HS-27A (cell line): ENCODE data around the gene MED13L.
A peak's percentile ranks its signal among the peaks of the same experiment; 100 is the strongest.
"Not testable (repeated sequence)": the region's sequence is repeated elsewhere in the genome, so short reads cannot be mapped to it uniquely, and the experiment has no call there.

Experiments used
- DNase-seq: peaks from one replicate; pipeline ENCODE4 v3.0.0-alpha.2; 2012; ENCODE audit warnings: low read depth, missing footprints

MED13L gene

DNA sequence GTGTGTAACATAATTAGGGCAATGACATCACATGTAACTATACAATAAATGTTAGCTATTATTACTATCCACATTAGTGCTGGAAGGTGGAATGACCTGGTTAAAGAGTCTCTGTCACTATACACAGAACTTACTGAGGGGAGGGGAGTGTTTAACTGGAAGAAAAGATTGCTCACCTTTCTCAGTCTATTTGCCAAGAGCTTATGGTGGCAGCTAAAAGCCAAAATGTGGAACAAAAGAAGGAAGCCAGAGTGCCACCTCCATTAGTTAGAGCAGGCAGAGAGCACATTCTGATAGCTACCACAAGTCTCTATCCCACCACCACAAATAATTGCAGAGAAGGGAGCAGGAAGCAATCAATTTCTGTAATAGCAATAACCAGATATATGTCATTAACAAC is 124.4 kb downstream of the MED13L start:
- DNase-seq: no peak

DNA sequence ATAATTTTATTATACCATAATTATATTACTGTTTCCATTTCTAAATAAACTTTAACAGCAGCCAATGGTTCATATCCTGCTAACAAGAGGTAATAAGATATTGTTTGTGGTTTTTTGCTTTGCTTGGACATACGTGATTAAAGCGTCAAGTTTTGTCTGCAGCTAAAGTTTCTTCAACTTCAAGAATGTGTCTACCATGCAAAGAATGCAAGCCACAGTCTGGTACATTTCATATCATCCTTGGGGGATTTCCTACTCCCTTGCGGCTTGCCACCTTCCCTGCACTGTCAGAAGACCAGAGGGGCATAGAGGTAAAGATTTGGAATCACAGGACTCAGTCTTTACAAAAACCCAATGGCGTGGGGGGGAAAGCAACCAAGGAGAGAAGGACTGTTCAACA is 125.2 kb downstream of the MED13L start:
- DNase-seq: peak; percentile 57

- DNase-seq: no peak
These were observed 127.0 kb downstream of the MED13L start for GRCh38 chr12:116150452-116150851.

DNA sequence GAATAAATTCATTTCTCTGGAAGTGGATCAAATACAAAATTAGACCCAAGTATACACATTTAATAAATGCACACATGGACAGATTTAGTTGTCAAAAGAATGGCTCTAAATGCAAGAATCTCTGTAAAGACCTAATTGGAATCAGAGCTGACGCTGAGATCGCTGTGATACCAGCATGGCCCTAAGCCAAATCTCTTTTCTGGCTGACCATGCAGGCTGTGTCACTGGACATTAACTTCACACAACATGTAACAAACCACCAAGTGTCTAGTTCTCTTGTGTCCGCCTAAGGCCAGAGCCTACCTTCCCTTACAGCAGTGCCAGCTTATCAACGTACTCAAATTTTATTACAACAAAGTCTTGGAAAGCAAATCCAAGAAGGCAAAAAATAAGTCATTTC is 127.5 kb downstream of the MED13L start:
- DNase-seq: no peak

DNA sequence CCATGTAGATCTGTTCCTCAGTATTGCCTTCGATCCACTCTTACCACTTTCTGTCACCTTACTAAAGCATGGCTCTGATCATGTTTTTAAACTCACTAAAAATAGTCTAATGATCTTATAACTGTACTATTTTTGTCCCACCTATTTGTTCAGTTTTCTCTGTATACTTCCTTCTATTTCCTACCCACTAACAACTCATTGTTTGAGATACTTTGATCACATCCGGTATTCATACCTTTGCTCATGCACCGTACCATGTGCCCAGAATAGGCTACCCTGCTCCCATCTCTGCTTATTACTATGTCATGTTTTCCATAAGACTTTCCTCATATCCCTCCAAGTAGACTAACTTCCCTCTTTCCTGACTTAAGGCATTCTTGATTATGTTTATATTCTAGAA is 128.6 kb downstream of the MED13L start:
- no peak for DNase-seq

- DNase-seq: no peak
These were observed 131.1 kb downstream of the MED13L start for GRCh38 chr12:116146386-116146785.

- DNase-seq: no peak
These were observed 132.0 kb downstream of the MED13L start for GRCh38 chr12:116145451-116145850.

DNA sequence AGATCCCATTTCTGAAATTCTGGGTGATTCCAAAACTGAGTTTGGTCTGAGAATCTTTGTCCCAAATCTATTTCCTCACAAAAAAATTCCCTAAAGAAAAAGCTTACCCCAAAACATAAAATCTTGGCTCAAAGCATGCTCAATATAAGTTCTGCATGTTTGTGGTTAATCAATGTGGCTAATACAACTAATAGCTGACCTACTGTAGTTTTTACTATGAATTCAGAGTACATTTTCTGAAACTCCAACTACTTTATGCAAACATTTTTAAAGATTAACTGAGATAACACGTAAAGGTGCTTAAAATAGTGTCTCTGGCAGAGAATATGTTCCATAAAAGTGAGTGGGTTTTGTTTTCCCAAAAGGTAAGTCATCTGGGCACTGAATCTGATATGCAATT is 133.1 kb downstream of the MED13L start:
- no peak for DNase-seq

DNA sequence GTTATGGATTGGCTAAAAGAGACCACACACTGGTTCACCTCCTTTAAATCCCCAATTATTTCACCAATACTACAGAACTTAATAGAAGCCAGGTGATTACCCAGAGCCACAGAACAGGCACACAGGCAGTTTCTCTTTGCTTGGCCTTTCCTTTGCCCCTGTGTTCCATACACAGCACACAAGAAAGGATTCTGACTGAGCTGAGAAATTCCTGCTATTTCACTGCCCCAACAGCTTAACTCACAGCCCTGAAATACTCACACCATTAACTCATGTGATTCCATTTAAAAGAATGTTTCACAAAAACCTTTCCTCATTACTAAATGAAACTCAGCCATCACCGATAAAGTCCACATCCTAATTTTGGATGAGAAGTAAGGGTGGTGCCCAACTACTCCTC is 133.6 kb downstream of the MED13L start:
- DNase-seq: no peak

DNA sequence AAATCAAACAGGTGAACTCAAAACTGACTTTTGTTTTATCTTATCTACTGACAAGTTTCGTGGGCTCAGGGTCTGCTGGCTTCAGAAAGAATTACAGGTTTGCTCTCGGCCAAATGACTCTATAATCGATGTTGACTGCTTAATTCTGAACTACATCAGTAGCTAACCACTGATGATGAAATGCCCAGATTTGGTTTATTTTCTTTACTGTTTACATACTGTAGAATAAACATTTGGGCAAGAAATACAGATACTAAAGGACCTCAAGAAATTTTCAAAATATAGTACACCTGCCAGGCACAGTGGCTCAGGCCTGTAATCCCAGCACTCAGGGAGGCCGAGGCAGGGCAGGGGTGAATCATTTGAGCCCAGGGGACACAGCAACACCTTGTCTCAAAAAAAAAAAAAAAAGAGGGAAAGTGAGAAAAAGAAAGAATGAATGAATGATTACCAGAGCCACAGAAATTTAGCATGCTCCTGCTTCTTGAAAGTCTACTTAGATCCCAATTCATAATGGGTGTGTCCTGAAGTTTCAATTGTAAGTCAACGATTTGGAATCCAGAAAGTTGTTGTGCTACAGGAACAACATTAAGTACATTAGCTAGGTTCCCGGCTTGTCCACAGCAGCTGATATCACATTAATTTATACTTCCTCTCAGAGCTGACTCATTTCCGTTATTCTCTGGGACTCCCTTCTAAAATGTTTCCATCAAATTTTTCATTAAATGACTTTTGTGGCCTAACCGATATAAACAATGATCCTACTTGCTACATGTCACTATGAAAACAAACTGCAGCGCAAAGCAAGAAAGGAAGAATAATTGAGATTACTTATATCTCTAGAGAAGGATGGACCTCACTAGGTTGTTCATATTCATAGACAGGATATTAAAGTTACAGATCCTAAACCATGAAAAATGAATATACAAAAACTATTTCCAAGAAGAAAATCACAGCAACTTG is 134.3 kb downstream of the MED13L start:
- peak; percentile 72 for DNase-seq

GRCh38 chr12:116141833-116142162 is 135.7 kb downstream of the MED13L start:
- no peak for DNase-seq

- DNase-seq: no peak
These were observed 136.2 kb downstream of the MED13L start for GRCh38 chr12:116141110-116141832.

GRCh38 chr12:116140529-116140928 is 137.0 kb downstream of the MED13L start:
- no peak for DNase-seq

DNA sequence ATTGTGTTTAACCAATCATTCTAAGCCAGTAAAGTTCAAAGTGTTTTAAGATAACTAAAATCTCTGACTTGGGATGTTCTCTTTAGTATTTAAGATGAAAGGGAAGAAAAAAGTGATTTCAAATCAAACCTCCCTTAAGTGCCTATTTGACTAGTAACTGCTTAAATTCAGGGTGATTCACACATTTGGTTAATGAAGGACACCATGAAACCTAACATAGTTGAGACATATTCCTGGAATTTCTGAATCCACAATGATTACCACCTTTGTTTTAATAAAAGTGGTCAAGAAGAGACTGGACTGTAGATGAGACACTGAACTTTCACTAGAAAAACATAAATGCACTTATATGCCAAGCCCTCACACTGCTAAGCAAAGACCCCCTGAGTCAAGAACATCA is 138.7 kb downstream of the MED13L start:
- DNase-seq: no peak

GRCh38 chr12:116138364-116138763 is 139.1 kb downstream of the MED13L start:
- no peak for DNase-seq

- no peak for DNase-seq
These were observed 140.2 kb downstream of the MED13L start for GRCh38 chr12:116137318-116137717.

- DNase-seq: no peak
These were observed 141.2 kb downstream of the MED13L start for GRCh38 chr12:116136340-116136739.

DNA sequence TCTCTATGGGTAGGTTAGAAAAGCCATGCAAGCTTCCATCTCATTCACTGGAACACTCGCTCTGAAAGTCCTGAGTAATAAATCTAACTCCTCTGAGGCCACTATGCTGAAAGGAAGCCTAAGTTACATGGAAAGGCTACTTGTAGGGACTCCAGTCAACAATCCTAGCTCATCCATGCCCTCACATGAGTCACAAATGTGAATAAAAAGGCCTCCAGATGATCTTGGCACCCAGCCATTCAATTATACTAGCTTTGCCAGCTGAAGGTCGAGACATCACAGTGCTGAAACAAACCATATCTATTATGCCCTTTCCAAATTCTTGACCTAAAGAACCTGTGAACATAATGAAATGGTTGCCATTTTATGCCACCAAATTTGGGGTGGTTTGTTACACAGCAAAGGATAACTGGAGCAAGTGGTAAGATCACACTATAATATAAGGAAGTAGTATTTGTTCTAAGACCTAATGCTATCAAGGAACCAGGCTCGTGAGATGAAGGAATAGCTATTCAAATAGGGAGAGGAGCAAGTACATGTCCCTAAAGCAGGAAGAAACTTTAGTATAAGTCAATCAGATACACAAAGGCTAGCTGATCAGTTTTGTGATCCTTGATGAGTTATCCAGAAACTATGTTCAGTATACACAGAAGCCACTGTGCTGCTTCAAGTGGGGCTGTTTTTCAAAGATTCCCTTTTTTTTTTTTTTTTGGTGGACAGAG is 142.1 kb downstream of the MED13L start:
- peak; percentile 72 for DNase-seq

DNA sequence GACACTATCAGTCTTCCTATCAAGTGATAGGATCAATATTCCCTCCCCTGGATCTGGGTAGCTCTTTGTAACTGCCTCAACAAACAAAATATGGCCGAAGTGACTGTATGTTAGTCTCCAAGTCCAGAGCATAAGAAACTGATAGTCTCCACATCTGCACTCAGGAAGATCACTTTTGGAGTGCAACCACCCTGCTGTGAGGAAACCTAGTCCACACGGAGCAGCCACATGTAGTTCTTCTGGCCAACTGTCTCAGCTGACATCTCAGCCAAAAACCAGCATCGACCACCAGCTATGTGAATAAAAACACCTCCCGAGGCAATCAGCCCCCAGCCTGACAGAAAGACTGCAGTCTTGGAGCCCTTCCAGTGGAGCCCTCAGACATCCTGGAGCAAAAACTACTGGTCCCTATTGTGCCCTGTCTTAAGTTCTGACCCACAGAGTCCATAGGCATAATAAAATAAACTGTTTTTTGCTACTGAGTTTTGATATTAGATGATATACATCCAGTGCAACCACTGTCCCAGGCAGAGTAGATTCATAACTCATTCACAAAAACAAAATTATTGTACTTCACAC is 143.8 kb downstream of the MED13L start:
- DNase-seq: no peak

DNA sequence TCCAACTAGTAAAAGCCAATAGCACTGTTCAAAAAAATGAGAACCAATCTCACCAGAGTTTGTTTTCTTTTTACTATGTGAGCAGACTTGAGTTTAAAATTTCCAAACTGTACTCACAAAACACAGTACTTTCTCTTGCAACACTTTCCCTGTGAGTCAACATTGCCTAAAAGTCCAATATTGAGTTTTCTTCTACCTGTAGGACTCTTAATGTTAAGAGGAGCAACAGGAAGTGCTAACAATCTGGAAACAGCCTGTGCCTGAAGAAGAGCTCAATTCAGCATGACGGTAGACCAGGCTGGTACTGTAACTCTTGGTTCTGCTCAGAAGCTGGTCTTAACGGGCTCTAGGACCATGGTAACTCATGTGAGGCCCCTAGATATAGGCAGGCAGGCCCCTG is 144.3 kb downstream of the MED13L start:
- DNase-seq: no peak

GRCh38 chr12:116131987-116132386 is 145.5 kb downstream of the MED13L start:
- DNase-seq: not testable (repeated sequence)

DNA sequence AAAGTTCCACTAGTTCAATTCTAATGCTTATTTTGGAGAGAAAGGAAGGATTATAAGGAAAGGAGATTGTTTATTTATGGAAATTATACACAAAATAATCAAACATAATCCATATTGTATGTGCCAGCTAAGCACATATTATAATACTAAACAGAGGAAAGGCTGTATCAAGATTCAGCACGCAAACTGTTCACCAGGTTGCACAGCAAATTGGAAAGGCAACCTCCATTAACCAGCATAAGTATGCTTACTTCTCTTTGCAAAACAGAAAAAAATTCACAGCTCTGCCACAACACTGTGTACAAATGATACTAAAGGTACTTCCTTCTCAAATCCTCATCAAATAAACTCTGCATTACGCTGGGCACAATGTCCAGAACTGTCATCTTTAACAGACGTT is 146.3 kb downstream of the MED13L start:
- DNase-seq: no peak
